Upper lobe of left lung (tissue), 4 donors: ENCODE results near the gene SPDYA.

ENCODE experiments used
- EP300 ChIP-seq, 4 donors: sonication (generic); formaldehyde crosslinking; IDR thresholded peaks; one replicate each; pipeline ENCODE4 v1.5.1; 2017; ENCODE audit warnings: antibody characterized with exemption in 4 of 4, control low read depth in 2 of 4
- POLR2AphosphoS5 ChIP-seq, 2 donors: sonication (generic); formaldehyde crosslinking; IDR thresholded peaks; one replicate each; pipeline ENCODE4 v1.5.1; 2017; ENCODE audit warnings: antibody characterized with exemption in 2 of 2

GRCh38 chr2:28801726-28802125, 8.9 kb upstream of the SPDYA start:
- TF ChIP-seq POLR2AphosphoS5 (IDR thresholded peaks at IDR 0.05) (no peak), EP300 (IDR thresholded peaks at IDR 0.05) (no peak)
